D721Med (cell line): ENCODE data around the gene ICAM5.

Experiments used
- DNase-seq: peaks from one replicate; pipeline ENCODE4 v3.0.0; 2011; ENCODE audit warnings: low spot score; ENCODE audit not compliant: insufficient read length
- FAIRE-seq: peaks from 2 replicates; lab custom pipeline; 2011; peaks lifted over from hg19 to GRCh38; lab: Jason Lieb, UNC
- TF ChIP-seq, protein P1 (sequence below): IDR thresholded peaks from 2 replicates; pipeline ENCODE4 v1.5.1; 2012; ENCODE audit warnings: mild to moderate bottlenecking, control low read depth; ENCODE audit not compliant: insufficient read depth; ENCODE audit errors: missing control alignments

ICAM5 gene

DNA sequence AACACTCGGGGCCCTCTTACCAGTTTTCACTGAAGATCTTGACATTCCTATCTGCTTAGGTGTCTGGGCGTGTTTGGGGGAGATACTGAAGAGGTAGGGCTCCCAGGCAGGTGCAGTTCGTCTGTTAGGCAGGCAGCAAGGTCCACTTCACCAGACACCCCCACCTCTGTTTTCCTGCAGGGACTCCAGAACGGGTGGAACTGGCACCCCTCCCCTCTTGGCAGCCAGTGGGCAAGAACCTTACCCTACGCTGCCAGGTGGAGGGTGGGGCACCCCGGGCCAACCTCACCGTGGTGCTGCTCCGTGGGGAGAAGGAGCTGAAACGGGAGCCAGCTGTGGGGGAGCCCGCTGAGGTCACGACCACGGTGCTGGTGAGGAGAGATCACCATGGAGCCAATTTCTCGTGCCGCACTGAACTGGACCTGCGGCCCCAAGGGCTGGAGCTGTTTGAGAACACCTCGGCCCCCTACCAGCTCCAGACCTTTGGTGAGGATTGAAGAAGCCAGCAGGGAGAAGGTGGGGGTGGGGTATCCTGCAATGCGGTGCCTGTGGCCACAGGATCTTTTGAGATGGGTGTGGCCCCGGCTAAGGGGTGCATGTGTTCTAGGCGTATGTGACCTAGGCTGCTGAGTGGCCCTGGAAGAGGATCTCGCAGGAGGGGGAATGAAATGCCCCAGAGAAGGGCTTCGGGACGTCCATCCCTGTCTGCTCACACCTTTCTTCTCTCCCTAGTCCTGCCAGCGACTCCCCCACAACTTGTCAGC lies 6.3 kb upstream of the ICAM5 start:
- TF ChIP-seq, protein P1, sequence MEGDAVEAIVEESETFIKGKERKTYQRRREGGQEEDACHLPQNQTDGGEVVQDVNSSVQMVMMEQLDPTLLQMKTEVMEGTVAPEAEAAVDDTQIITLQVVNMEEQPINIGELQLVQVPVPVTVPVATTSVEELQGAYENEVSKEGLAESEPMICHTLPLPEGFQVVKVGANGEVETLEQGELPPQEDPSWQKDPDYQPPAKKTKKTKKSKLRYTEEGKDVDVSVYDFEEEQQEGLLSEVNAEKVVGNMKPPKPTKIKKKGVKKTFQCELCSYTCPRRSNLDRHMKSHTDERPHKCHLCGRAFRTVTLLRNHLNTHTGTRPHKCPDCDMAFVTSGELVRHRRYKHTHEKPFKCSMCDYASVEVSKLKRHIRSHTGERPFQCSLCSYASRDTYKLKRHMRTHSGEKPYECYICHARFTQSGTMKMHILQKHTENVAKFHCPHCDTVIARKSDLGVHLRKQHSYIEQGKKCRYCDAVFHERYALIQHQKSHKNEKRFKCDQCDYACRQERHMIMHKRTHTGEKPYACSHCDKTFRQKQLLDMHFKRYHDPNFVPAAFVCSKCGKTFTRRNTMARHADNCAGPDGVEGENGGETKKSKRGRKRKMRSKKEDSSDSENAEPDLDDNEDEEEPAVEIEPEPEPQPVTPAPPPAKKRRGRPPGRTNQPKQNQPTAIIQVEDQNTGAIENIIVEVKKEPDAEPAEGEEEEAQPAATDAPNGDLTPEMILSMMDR, result no peak
- FAIRE-seq (no peak), DNase-seq (no peak)

- TF ChIP-seq, protein P1, result no peak
- FAIRE-seq (no peak), DNase-seq (no peak)
Observed at GRCh38 chr19:10284065-10284959, 5.4 kb upstream of the ICAM5 start.

DNA sequence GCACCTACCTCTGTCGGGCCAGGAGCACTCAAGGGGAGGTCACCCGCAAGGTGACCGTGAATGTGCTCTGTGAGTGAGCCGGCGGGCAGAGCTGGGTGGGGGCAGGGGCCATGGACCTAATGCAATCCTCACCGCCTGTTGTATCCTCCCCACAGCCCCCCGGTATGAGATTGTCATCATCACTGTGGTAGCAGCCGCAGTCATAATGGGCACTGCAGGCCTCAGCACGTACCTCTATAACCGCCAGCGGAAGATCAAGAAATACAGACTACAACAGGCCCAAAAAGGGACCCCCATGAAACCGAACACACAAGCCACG lies 4.8 kb upstream of the ICAM5 start:
- no peak for FAIRE-seq
- DNase-seq, result no peak
- TF ChIP-seq, protein P1, result no peak

DNA sequence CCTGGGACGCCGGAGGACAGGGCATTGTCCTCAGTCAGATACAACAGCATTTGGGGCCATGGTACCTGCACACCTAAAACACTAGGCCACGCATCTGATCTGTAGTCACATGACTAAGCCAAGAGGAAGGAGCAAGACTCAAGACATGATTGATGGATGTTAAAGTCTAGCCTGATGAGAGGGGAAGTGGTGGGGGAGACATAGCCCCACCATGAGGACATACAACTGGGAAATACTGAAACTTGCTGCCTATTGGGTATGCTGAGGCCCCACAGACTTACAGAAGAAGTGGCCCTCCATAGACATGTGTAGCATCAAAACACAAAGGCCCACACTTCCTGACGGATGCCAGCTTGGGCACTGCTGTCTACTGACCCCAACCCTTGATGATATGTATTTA lies 4.4 kb upstream of the ICAM5 start:
- TF ChIP-seq, protein P1, result no peak
- no peak for DNase-seq
- FAIRE-seq, result no peak

DNA sequence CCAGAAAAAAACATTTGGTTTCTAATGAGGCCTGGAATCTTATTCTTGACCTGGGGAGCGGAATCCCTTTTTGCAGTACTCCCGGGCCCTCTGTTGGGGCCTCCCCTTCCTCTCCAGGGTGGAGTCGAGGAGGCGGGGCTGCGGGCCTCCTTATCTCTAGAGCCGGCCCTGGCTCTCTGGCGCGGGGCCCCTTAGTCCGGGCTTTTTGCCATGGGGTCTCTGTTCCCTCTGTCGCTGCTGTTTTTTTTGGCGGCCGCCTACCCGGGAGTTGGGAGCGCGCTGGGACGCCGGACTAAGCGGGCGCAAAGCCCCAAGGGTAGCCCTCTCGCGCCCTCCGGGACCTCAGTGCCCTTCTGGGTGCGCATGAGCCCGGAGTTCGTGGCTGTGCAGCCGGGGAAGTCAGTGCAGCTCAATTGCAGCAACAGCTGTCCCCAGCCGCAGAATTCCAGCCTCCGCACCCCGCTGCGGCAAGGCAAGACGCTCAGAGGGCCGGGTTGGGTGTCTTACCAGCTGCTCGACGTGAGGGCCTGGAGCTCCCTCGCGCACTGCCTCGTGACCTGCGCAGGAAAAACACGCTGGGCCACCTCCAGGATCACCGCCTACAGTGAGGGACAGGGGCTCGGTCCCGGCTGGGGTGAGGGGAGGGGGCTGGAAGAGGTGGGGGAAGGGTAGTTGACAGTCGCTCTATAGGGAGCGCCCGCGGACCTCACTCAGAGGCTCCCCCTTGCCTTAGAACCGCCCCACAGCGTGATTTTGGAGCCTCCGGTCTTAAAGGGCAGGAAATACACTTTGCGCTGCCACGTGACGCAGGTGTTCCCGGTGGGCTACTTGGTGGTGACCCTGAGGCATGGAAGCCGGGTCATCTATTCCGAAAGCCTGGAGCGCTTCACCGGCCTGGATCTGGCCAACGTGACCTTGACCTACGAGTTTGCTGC lies 2.7 kb upstream of the ICAM5 start, which contains the start of gene ICAM4:
TSS of gene ICAM4 (plus strand) at position 153 of the 935 bp plus-strand sequence. CDS start at position 211, 58 bp downstream.
- DNase-seq (no peak), FAIRE-seq (no peak)
- TF ChIP-seq, protein P1, result no peak

GRCh38 chr19:10288662-10289166 lies 1.0 kb upstream of the ICAM5 start:
- FAIRE-seq (no peak), DNase-seq (peak; percentile 56)
- TF ChIP-seq, protein P1, result no peak
